Upper lobe of left lung (tissue), 6 donors: Measurements from ENCODE around the gene CCDC47. TPM values are rescaled to one million over a fixed set of nuclear protein-coding genes. Genes with fewer than 3 reads are reported as not detected.

Source experiments
- ATAC-seq, 2 donors: fragments of 200-7000 bp; cut with Tn5 transposase; one replicate each; pipeline ENCODE4 v1.9.1; 2022; ENCODE audit warnings: mild to moderate bottlenecking in 2 of 2, moderate library complexity in 2 of 2; ENCODE audit not compliant: low FRiP score in 2 of 2
- DNase-seq, 2 donors: peaks; one replicate each; pipeline ENCODE4 v3.0.0-alpha.2; 2019 to 2020
- H3K27ac ChIP-seq, 4 donors: fragments of 200-600 bp; sonication (generic); one replicate each; pipeline ENCODE4 v1.5.1; 2016 to 2019
- H3K27me3 ChIP-seq, 4 donors: fragments of 200-600 bp; sonication (generic); one replicate each; pipeline ENCODE4 v1.5.1; 2017 to 2019
- H3K36me3 ChIP-seq, 4 donors: fragments of 200-600 bp; sonication (generic); one replicate each; pipeline ENCODE4 v1.5.1; 2016 to 2019
- H3K4me1 ChIP-seq, 4 donors: fragments of 200-600 bp; sonication (generic); one replicate each; pipeline ENCODE4 v1.5.1; 2018 to 2019
- H3K4me3 ChIP-seq, 4 donors: fragments of 200-600 bp; sonication (generic); one replicate each; pipeline ENCODE4 v1.5.1; 2017 to 2019; ENCODE audit warnings: mild to moderate bottlenecking in 2 of 4, moderate library complexity in 1 of 4
- H3K9me3 ChIP-seq, 4 donors: fragments of 200-600 bp; sonication (generic); one replicate each; pipeline ENCODE4 v1.5.1; 2018 to 2019
- EP300 ChIP-seq, 4 donors: sonication (generic); formaldehyde crosslinking; IDR thresholded peaks; one replicate each; pipeline ENCODE4 v1.5.1; 2017; ENCODE audit warnings: antibody characterized with exemption in 4 of 4, control low read depth in 2 of 4
- POLR2A ChIP-seq, 4 donors: fragments of 450-650 bp; IDR thresholded peaks; one replicate each; pipeline ENCODE4 v1.5.1; 2016 to 2017; ENCODE audit warnings: antibody characterized with exemption in 4 of 4, mild to moderate bottlenecking in 2 of 4
- POLR2AphosphoS5 ChIP-seq, 2 donors: sonication (generic); formaldehyde crosslinking; IDR thresholded peaks; one replicate each; pipeline ENCODE4 v1.5.1; 2017; ENCODE audit warnings: antibody characterized with exemption in 2 of 2
- WGBS, 2 donors: methylation state at CpG; one replicate each; pipeline ENCODE4 v1.1.5; 2017 to 2018; 5-methylcytosine and 5-hydroxymethylcytosine counted together
- total RNA-seq, 6 donors: library from RNA; depleted of rRNA in 4 of 6; stranded (reverse); fragments of >200 nt in 4 of 6; gene quantifications; one replicate each; pipeline versions ENCODE4 v1.1.0 to v1.2.1, GENCODE V29; 2016 to 2021
- TF ChIP-seq, protein P1 (sequence below), 6 experiments: fragments of 450-650 bp in 4 of 6; fragments of 200-600 bp in 2 of 6; sonication (generic) in 2 of 6; IDR thresholded peaks; one replicate each; pipeline ENCODE4 v1.5.1; 2016 to 2019; ENCODE audit warnings: antibody characterized with exemption in 6 of 6
- donor health status: DM: no; HTN: no; CAD: no; lungs with moderate emphysema.
- donor health status: DM: no; HTN: yes; CAD: no; lungs with severe emphysema.

CCDC47 gene
- total RNA-seq, 6 donors from 2014 or later = 65.9 to 118 (median 92.9) TPM

DNA sequence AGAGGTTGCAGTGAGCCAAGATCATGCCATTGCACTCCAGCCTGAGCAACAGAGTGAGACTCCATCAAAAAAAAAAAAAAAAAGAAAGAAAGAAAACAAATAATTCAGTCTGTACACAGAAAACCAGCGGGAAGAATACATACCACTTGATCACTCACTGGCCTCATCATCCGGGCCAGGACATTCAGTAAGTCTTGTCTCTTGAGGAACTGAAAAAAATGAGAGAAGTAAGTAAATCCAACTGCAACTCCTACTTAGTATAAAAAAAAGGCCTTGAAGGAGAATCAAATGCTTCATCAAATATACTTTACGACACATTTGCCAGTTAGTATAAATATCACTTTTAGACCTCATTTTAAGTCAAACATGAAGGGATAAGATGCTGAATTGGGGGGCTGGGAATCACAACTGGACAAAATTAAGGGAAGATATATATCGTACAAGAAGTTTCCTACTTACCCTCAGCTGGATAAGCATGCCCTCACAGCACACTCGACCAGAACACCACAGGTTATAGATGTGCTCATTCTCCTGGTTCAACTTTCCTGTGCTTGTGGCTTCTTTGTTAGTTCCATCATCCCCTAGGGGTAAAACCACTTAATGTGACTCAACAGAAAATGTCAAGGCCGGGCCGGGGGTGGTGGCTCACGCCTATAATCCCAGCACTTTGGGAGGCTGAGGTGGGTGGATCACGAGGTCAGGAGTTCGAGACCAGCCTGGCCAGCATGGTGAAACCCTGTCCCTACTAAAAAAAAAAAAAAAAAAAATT is 12.4 kb downstream of the CCDC47 start:
- peak overlapping the region in 2 of 4 donors; percentile 6 to 42 for H3K27ac ChIP-seq
- no peaks in the 10 kb centered on the region for H3K9me3 ChIP-seq
- no peak for ATAC-seq
- peaks cover 0 to 10% (median 6%) of the 10 kb centered on the region in 4 donors for H3K4me1 ChIP-seq
- H3K27me3 ChIP-seq = no peaks in the 10 kb centered on the region
- WGBS, 2 donors = 70 to 83% methylated on average over 10 of the region's 10 CpGs
- no peak overlapping the region for H3K4me3 ChIP-seq
- TF ChIP-seq EP300 (IDR thresholded peaks at IDR 0.05) (no peak), POLR2A (IDR thresholded peaks at IDR 0.05) (no peak), POLR2AphosphoS5 (IDR thresholded peaks at IDR 0.05) (no peak)
- TF ChIP-seq, protein P1, sequence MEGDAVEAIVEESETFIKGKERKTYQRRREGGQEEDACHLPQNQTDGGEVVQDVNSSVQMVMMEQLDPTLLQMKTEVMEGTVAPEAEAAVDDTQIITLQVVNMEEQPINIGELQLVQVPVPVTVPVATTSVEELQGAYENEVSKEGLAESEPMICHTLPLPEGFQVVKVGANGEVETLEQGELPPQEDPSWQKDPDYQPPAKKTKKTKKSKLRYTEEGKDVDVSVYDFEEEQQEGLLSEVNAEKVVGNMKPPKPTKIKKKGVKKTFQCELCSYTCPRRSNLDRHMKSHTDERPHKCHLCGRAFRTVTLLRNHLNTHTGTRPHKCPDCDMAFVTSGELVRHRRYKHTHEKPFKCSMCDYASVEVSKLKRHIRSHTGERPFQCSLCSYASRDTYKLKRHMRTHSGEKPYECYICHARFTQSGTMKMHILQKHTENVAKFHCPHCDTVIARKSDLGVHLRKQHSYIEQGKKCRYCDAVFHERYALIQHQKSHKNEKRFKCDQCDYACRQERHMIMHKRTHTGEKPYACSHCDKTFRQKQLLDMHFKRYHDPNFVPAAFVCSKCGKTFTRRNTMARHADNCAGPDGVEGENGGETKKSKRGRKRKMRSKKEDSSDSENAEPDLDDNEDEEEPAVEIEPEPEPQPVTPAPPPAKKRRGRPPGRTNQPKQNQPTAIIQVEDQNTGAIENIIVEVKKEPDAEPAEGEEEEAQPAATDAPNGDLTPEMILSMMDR (IDR thresholded peaks at IDR 0.05) = no peak
- DNase-seq = no peak
- H3K36me3 ChIP-seq = peaks cover 33 to 93% (median 46%) of the 10 kb centered on the region in 4 donors

DNA sequence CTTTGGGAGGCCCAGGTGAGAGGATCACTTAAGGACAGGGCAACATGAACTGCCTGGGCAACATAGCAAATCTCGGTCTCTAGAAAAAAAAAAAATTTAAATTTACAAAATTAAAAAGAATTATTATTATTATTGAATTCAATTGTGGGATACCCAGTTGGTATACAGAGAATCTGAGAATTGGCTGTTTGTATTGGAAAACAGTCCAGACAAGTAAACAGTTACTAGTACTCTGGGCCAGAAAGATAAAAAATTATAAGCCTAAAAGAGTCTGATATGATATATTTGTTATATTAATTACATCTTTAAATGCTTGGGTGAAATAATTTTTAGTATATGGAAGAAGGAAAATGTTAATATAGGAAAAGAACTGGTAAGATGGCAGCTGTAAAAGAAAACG is 15.0 kb downstream of the CCDC47 start:
- TF ChIP-seq POLR2A (IDR thresholded peaks at IDR 0.05) (no peak), POLR2AphosphoS5 (IDR thresholded peaks at IDR 0.05) (no peak), EP300 (IDR thresholded peaks at IDR 0.05) (no peak)
- TF ChIP-seq, protein P1 (IDR thresholded peaks at IDR 0.05) = no peak
- DNase-seq = no peak
- Histone ChIP-seq H3K4me3 (no peak overlapping the region), H3K27ac (no peak overlapping the region), H3K27me3 (no peaks in the 10 kb centered on the region), H3K4me1 (peaks cover 0 to 10% (median 2%) of the 10 kb centered on the region in 4 donors), H3K9me3 (no peaks in the 10 kb centered on the region), H3K36me3 (peaks cover 35 to 93% (median 56%) of the 10 kb centered on the region in 4 donors)
- ATAC-seq = no peak
- WGBS, 2 donors = 79 to 89% methylated on average over 2 of the region's 2 CpGs

DNA sequence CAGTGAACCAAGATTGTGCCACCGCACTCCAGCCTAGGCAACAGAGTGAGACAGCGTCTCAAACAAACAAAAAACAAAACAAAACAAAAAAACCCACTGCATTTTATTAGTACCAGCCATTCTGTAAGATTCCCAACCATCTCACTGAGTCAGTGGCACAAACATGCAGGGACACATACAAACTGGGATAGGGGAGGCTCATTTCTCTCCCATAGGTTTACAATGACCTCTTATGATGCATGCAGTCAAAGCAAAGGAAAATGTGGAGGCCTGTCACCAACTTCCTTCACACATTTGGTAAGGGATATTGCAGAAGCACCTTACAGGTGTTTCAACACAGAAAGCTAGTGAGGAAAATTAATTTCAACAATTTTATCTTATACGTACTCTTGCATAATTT is 19.4 kb downstream of the CCDC47 start:
- peaks cover 23 to 96% (median 67%) of the 10 kb centered on the region in 4 donors for H3K36me3 ChIP-seq
- TF ChIP-seq EP300 (IDR thresholded peaks at IDR 0.05) (no peak), POLR2AphosphoS5 (IDR thresholded peaks at IDR 0.05) (no peak), POLR2A (IDR thresholded peaks at IDR 0.05) (no peak)
- TF ChIP-seq, protein P1 (IDR thresholded peaks at IDR 0.05) = no peak
- 91 to 96% methylated on average over 3 of the region's 3 CpGs for WGBS, 2 donors
- peak overlapping the region in 2 of 4 donors; percentile 40 to 53 for H3K27ac ChIP-seq
- no peak for ATAC-seq
- no peaks in the 10 kb centered on the region for H3K9me3 ChIP-seq
- peaks cover 0 to 4% (median 1%) of the 10 kb centered on the region in 4 donors for H3K4me1 ChIP-seq
- no peak for DNase-seq
- no peaks in the 10 kb centered on the region for H3K27me3 ChIP-seq
- no peak overlapping the region for H3K4me3 ChIP-seq

DNA sequence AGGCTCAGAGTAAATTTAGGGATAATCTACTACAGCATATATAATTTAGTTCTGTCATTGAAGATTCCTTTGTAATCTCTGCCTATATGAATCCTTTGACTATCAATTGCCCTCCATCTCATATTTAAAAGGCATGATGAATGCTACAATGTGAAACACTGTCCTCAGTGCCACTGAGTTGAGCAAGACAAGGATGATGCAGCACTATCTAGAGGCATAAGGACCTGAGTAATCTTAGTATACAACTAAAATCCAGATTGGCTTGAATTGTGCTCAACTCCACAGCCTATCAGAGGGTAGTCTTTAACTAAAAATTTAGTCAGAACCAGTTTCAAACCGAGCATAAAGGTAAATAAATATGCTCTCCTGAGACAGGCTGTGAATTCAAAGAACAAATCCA is 20.2 kb downstream of the CCDC47 start:
- Histone ChIP-seq H3K36me3 (peaks cover 23 to 96% (median 70%) of the 10 kb centered on the region in 4 donors), H3K4me1 (peaks cover 0 to 4% (median 1%) of the 10 kb centered on the region in 4 donors), H3K27ac (peak overlapping the region in 2 of 4 donors; percentile 40 to 53), H3K4me3 (no peak overlapping the region), H3K9me3 (no peaks in the 10 kb centered on the region), H3K27me3 (no peaks in the 10 kb centered on the region)
- TF ChIP-seq, protein P1 (IDR thresholded peaks at IDR 0.05) = no peak
- TF ChIP-seq POLR2AphosphoS5 (IDR thresholded peaks at IDR 0.05) (no peak), EP300 (IDR thresholded peaks at IDR 0.05) (no peak), POLR2A (IDR thresholded peaks at IDR 0.05) (no peak)
- DNase-seq = no peak
- WGBS, 2 donors = 78 to 88% methylated on average over 1 of the region's 1 CpG
- no peak for ATAC-seq
